Measurements from ENCODE around the gene FBXO9. TPM values are rescaled to one million over a fixed set of nuclear protein-coding genes. Genes with fewer than 3 reads are reported as not detected.
A peak's percentile ranks its signal among the peaks of the same experiment; 100 is the strongest.

The FBXO9 gene
- total RNA-seq, 2 donors from 2014 or later: 49.6 to 65.3 TPM

- peaks cover 32% of the 10 kb centered on the region for H3K4me1 Mint-ChIP-seq
- H3K9ac ChIP-seq (ENCODE audit: extremely low read depth, low read length, poor library complexity, severe bottlenecking): peak overlapping the region; percentile 46
- no peak for TF ChIP-seq CTCF (conservative IDR thresholded peaks at IDR 0.05)
- peak overlapping the region; percentile 98 for H3K4me3 ChIP-seq (ENCODE audit: low read length)
- H3K36me3 Mint-ChIP-seq (ENCODE audit: low read depth): peaks cover 3% of the 10 kb centered on the region
- no peaks in the 10 kb centered on the region for H3K4me1 ChIP-seq (ENCODE audit: control insufficient read depth, insufficient read depth, low read length)
- H3K27me3 ChIP-seq (ENCODE audit: control insufficient read depth, insufficient read depth, low read length, poor library complexity, severe bottlenecking): no peaks in the 10 kb centered on the region
- 0 to 1% methylated on average over 7 to 26 of the region's 26 CpGs for WGBS, 2 experiments (ENCODE audit: insufficient coverage in 1 of 2, insufficient read length in 1 of 2)
- peak; percentile 98 for DNase-seq
- peak overlapping the region; percentile 92 for H3K27ac Mint-ChIP-seq
- H3K27ac ChIP-seq (ENCODE audit: low read depth, low read length): peak overlapping the region; percentile 30
- H3K4me3 Mint-ChIP-seq: peak overlapping the region; percentile 80
- no peaks in the 10 kb centered on the region for H3K9me3 Mint-ChIP-seq
- no peaks in the 10 kb centered on the region for H3K27me3 Mint-ChIP-seq (ENCODE audit: insufficient read depth)
- H3K36me3 ChIP-seq (ENCODE audit: control insufficient read depth, insufficient read depth, low read length): peaks cover 9% of the 10 kb centered on the region
- no peaks in the 10 kb centered on the region for H3K9me3 ChIP-seq (ENCODE audit: control insufficient read depth, low read length)
Observed at GRCh38 chr6:53064726-53065265, 408 bp upstream of the FBXO9 start.

GRCh38 chr6:53066077-53066417 lies 843 bp downstream of the FBXO9 start:
- peak; percentile 71 for DNase-seq
- Histone ChIP-seq H3K9ac (ENCODE audit: extremely low read depth, low read length, poor library complexity, severe bottlenecking) (peak overlapping the region; percentile 46), H3K4me1 (ENCODE audit: control insufficient read depth, insufficient read depth, low read length) (no peaks in the 10 kb centered on the region), H3K9me3 (ENCODE audit: control insufficient read depth, low read length) (no peaks in the 10 kb centered on the region), H3K4me3 (ENCODE audit: low read length) (peak overlapping the region; percentile 98), H3K27ac (ENCODE audit: low read depth, low read length) (no peak overlapping the region), H3K27me3 (ENCODE audit: control insufficient read depth, insufficient read depth, low read length, poor library complexity, severe bottlenecking) (no peaks in the 10 kb centered on the region), H3K36me3 (ENCODE audit: control insufficient read depth, insufficient read depth, low read length) (peaks cover 13% of the 10 kb centered on the region)
- Mint-ChIP-seq H3K36me3 (ENCODE audit: low read depth) (peaks cover 3% of the 10 kb centered on the region), H3K27ac (peak overlapping the region; percentile 66), H3K27me3 (ENCODE audit: insufficient read depth) (no peaks in the 10 kb centered on the region), H3K4me1 (peaks cover 20% of the 10 kb centered on the region), H3K9me3 (no peaks in the 10 kb centered on the region), H3K4me3 (peak overlapping the region; percentile 80)
- whole genome bisulfite sequencing, 2 experiments (ENCODE audit: insufficient coverage in 1 of 2, insufficient read length in 1 of 2): 3 to 8% methylated on average over 19 of the region's 19 CpGs
- TF ChIP-seq CTCF (conservative IDR thresholded peaks at IDR 0.05): no peak

GRCh38 chr6:53066874-53067706 lies 1.9 kb downstream of the FBXO9 start:
- Mint-ChIP-seq H3K9me3 (no peaks in the 10 kb centered on the region), H3K27ac (no peak overlapping the region), H3K4me3 (peak overlapping the region; percentile 80), H3K27me3 (ENCODE audit: insufficient read depth) (no peaks in the 10 kb centered on the region), H3K36me3 (ENCODE audit: low read depth) (peaks cover 8% of the 10 kb centered on the region), H3K4me1 (peaks cover 18% of the 10 kb centered on the region)
- Histone ChIP-seq H3K9ac (ENCODE audit: extremely low read depth, low read length, poor library complexity, severe bottlenecking) (no peak overlapping the region), H3K27ac (ENCODE audit: low read depth, low read length) (no peak overlapping the region), H3K36me3 (ENCODE audit: control insufficient read depth, insufficient read depth, low read length) (peaks cover 21% of the 10 kb centered on the region), H3K4me1 (ENCODE audit: control insufficient read depth, insufficient read depth, low read length) (no peaks in the 10 kb centered on the region), H3K9me3 (ENCODE audit: control insufficient read depth, low read length) (no peaks in the 10 kb centered on the region), H3K4me3 (ENCODE audit: low read length) (no peak overlapping the region), H3K27me3 (ENCODE audit: control insufficient read depth, insufficient read depth, low read length, poor library complexity, severe bottlenecking) (no peaks in the 10 kb centered on the region)
- WGBS, 2 experiments (ENCODE audit: insufficient coverage in 1 of 2, insufficient read length in 1 of 2): 97 to 100% methylated on average over 3 to 4 of the region's 4 CpGs
- no peak for DNase-seq
- TF ChIP-seq CTCF (conservative IDR thresholded peaks at IDR 0.05): no peak
